NCI-H187 (cell line): ENCODE measurements around the gene LIPK.

Experiments used
- DNase-seq, 2 experiments: peaks; one replicate each; lab custom pipeline; 2025; lab: John Stamatoyannopoulos, UW

The LIPK gene

GRCh38 chr10:88786032-88786770 lies 80.2 kb downstream of the LIPK start:
- DNase-seq, result no peak

- no peak for DNase-seq
These were observed 81.4 kb downstream of the LIPK start for GRCh38 chr10:88787463-88787862.

GRCh38 chr10:88788924-88789323 lies 82.9 kb downstream of the LIPK start:
- DNase-seq, result no peak

DNA sequence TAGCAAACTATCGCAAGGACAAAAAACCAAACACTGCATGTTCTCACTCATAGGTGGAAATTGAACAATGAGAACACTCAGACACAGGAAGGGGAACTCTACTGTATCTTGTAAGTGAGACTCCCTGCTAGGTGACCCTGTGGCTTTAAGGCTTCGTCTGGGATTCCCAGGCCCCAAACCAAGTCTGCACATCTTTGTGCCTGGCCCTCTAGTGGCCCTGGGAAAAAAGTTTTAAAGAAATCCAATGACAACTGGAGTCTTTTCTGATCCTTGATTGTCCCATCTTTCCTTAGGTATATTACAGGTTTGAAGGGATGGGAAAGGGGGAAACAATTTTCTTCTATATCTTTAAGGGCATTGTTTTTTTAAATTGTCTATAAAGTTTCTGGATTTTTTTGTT lies 85.9 kb downstream of the LIPK start:
- DNase-seq, result no peak

DNA sequence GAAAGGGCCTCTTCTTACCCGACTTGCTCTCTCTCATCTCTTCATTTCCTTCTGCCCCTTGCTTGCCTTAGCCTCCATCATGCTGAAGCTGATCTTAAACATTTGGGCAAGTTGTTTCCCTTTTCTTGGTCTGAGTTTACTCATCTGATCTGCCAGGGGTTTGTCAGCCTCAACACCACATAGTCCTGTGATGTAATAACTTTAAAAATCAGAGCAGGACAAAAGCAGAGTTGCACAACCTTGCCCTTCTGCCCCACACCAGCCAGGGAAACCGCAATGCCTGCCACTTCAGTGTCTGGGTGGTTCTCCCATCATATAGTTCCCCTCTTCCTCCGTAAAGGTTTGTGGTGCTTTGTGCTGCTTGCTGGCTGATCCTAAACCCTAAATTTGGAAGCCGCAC lies 86.6 kb downstream of the LIPK start:
- DNase-seq, result no peak

- DNase-seq, result no peak
These were observed 87.8 kb downstream of the LIPK start for GRCh38 chr10:88793712-88794299.

DNA sequence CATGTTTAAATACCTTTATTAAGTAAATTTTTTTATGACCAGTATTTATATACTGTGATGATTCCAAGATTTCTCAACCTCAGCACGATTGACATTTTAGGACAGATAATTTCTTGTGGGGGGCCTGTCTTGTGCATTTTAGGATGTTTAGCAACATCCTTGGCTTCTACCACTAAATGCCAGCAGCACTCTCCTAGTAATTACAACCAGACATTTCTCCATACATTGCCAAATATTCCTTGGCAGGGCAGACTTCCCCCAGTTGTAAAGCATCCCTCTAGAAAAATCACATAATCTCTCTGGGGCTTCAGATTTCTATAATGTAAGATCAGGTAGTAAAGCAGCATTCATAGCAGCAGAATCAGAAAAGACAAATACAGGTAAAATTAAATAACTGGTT lies 88.7 kb downstream of the LIPK start:
- no peak for DNase-seq

DNA sequence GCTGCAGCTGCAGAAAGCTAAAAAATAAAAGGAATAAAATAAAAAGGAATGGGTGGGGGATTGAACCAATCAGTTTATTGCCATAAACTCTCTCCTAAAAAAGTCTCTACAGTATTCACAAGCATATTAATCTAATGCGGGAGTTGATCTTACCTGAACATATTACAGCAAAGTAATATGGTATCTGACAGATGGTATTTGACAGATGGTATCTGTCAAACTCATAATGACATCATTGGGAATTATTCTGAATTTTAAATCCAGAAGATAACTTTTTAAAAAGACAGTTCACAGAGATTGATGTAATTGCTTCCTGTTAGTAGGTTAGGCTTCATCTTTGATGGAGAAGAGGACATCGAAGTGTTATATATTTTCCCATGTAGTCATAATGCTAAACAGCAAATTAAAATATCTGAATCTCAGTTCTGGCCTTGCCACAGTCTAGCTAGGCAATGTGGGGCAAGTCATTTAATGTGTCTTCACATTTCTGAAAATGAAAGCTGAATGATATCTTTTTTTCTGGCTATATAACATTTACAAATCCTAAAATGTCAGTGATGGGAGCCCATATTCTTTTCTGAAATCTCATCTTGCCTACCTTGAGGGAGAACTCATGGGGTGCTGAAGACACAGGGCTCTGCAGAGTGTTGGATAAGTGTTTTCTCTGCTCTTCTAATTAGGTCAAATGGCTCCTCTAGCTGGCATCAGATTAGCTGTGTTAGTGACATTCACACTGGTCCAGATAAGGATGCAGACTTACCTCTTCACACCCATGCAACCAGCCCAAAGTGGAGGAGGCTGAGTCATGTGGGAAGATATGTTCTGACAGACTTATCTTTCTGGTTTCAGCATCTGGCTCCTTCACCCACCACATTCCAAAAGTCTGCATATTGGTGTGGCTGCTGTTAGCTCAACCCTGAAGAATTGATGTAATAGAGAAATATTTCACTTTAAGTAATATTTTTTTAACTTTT lies 94.4 kb downstream of the LIPK start:
- DNase-seq, result no peak
